Neural cell (in vitro differentiated cells): ENCODE measurements around the gene ZFAND4. TPM values are rescaled to one million over a fixed set of nuclear protein-coding genes. Genes with fewer than 3 reads are reported as not detected.

Source experiments
- H2AFZ ChIP-seq: fragments of 200-600, 300-800 bp; sonication (generic), shearing (Covaris generic); 2 replicates; pipeline ENCODE4 v1.6.0; 2014; ENCODE audit warnings: low read depth, mild to moderate bottlenecking, antibody characterized with exemption, low read length, moderate library complexity
- H3F3A ChIP-seq: fragments of 200-600 bp; shearing (Covaris generic); 2 replicates; pipeline ENCODE4 v1.6.1; 2016; ENCODE audit warnings: mild to moderate bottlenecking, moderate library complexity, mixed read lengths, antibody characterized with exemption, low read length; ENCODE audit not compliant: insufficient read depth, poor library complexity, severe bottlenecking
- H3K27ac ChIP-seq: fragments of 200-600, 300-800 bp; sonication (generic), shearing (Covaris generic); 2 replicates; pipeline ENCODE4 v1.5.1; 2014; ENCODE audit warnings: mild to moderate bottlenecking, low read length, moderate library complexity
- H3K27me3 ChIP-seq: fragments of 300-800, 200-600 bp; sonication (generic), shearing (Covaris generic); 2 replicates; pipeline ENCODE4 v1.6.0; 2014; ENCODE audit warnings: mild to moderate bottlenecking, low read depth, low read length, moderate library complexity; ENCODE audit not compliant: insufficient read depth
- H3K36me3 ChIP-seq: fragments of 300-800, 200-600 bp; sonication (generic), shearing (Covaris generic); 2 replicates; pipeline ENCODE4 v1.5.1; 2014; ENCODE audit warnings: mild to moderate bottlenecking, antibody characterized with exemption, low read length, moderate library complexity; ENCODE audit not compliant: insufficient read depth
- H3K4me2 ChIP-seq: fragments of 300-800, 200-600 bp; sonication (generic), shearing (Covaris generic); 2 replicates; pipeline ENCODE4 v1.6.0; 2014; ENCODE audit warnings: mild to moderate bottlenecking, low read length
- H3K4me3 ChIP-seq: fragments of 300-800, 200-600 bp; sonication (generic), shearing (Covaris generic); 2 replicates; pipeline ENCODE4 v1.5.1; 2014; ENCODE audit warnings: mild to moderate bottlenecking, low read length, moderate library complexity
- H3K79me2 ChIP-seq: fragments of 200-600 bp; shearing (Covaris generic); replicated peaks from 2 replicates; pipeline ENCODE4 v1.6.0; 2014; ENCODE audit warnings: mild to moderate bottlenecking, low read length, moderate library complexity; ENCODE audit not compliant: insufficient read depth
- H3K9ac ChIP-seq: fragments of 300-800, 200-600 bp; sonication (generic), shearing (Covaris generic); 2 replicates; pipeline ENCODE4 v1.6.1; 2016; ENCODE audit warnings: mild to moderate bottlenecking, low read length, mixed read lengths
- H3K9me2 ChIP-seq: fragments of 200-600 bp; shearing (Covaris generic); 2 replicates; pipeline ENCODE4 v1.6.1; 2016; ENCODE audit warnings: mild to moderate bottlenecking, low read length, mixed read lengths; ENCODE audit not compliant: insufficient read depth
- H3K9me3 ChIP-seq: fragments of 200-600, 300-800 bp; sonication (generic), shearing (Covaris generic); 2 replicates; pipeline ENCODE4 v1.6.1; 2016; ENCODE audit warnings: mild to moderate bottlenecking, mixed run types, low read length, moderate library complexity, mixed read lengths
- H4K20me1 ChIP-seq: fragments of 200-600 bp; shearing (Covaris generic); 2 replicates; pipeline ENCODE4 v1.6.1; 2016; ENCODE audit warnings: mild to moderate bottlenecking, mixed run types; ENCODE audit not compliant: insufficient read depth
- CTCF ChIP-seq: fragments of 450-650 bp; IDR thresholded peaks from 2 replicates; pipeline ENCODE4 v1.5.1; 2014; ENCODE audit warnings: antibody characterized with exemption, mild to moderate bottlenecking, moderate library complexity; ENCODE audit not compliant: poor library complexity, severe bottlenecking
- EP300 ChIP-seq: fragments of 450-650 bp; conservative IDR thresholded peaks from 2 replicates; pipeline ENCODE4 v1.6.1; 2014; ENCODE audit warnings: antibody characterized with exemption, mild to moderate bottlenecking, moderate library complexity; ENCODE audit not compliant: poor library complexity, severe bottlenecking
- EZH2 ChIP-seq: fragments of 200-600, 300-800 bp; shearing (Covaris generic), sonication (generic); IDR thresholded peaks from 2 replicates; pipeline ENCODE4 v1.6.1; 2014; ENCODE audit warnings: antibody characterized with exemption, low read length, borderline replicate concordance, mild to moderate bottlenecking; ENCODE audit not compliant: insufficient read depth, poor library complexity, severe bottlenecking
- MXI1 ChIP-seq: fragments of 450-650 bp; conservative IDR thresholded peaks from 2 replicates; pipeline ENCODE4 v1.6.1; 2014; ENCODE audit warnings: antibody characterized with exemption, mild to moderate bottlenecking; ENCODE audit not compliant: poor library complexity, severe bottlenecking
- POLR2AphosphoS5 ChIP-seq: IDR thresholded peaks from 2 replicates; pipeline ENCODE4 v1.6.1; 2012
- RAD21 ChIP-seq: fragments of 450-650 bp; conservative IDR thresholded peaks from 2 replicates; pipeline ENCODE4 v1.6.1; 2014; ENCODE audit warnings: antibody characterized with exemption, mild to moderate bottlenecking, moderate library complexity
- REST ChIP-seq: IDR thresholded peaks from 2 replicates; pipeline ENCODE4 v1.6.1; 2012; ENCODE audit warnings: borderline replicate concordance
- SMC3 ChIP-seq: fragments of 450-650 bp; conservative IDR thresholded peaks from 2 replicates; pipeline ENCODE4 v1.6.1; 2014; ENCODE audit warnings: antibody characterized with exemption, mild to moderate bottlenecking, moderate library complexity; ENCODE audit not compliant: poor library complexity
- TAF1 ChIP-seq: IDR thresholded peaks from 2 replicates; pipeline ENCODE4 v1.6.1; 2012; ENCODE audit warnings: low read depth
- polyA plus RNA-seq: library from polyadenylated mRNA; depleted of rRNA; stranded (reverse); fragments of >200 nt; gene quantifications from 2 replicates; pipeline ENCODE4 v1.2.3, GENCODE V29; 2014

Gene ZFAND4
- polyA plus RNA-seq, 1 donor from 2014 or later = 8.3 TPM

- Histone ChIP-seq H3K27me3 (no peaks in the 10 kb centered on the region), H3K9ac (no peak overlapping the region), H3K27ac (no peak overlapping the region), H3K4me3 (no peak overlapping the region), H3K79me2 (no peaks in the 10 kb centered on the region), H4K20me1 (no peaks in the 10 kb centered on the region), H2AFZ (no peak overlapping the region), H3K9me2 (no peaks in the 10 kb centered on the region), H3F3A (no peaks in the 10 kb centered on the region), H3K36me3 (no peaks in the 10 kb centered on the region), H3K9me3 (no peaks in the 10 kb centered on the region), H3K4me2 (no peak overlapping the region)
- TF ChIP-seq POLR2AphosphoS5 (no peak), CTCF (no peak), RAD21 (no peak), EZH2 (no peak), SMC3 (no peak), REST (no peak), EP300 (no peak), MXI1 (no peak), TAF1 (no peak)
Observed at GRCh38 chr10:45625879-45626278, 46.7 kb downstream of the ZFAND4 start.

GRCh38 chr10:45624724-45625123 is 47.8 kb downstream of the ZFAND4 start:
- no peaks in the 10 kb centered on the region for H3K36me3 ChIP-seq
- H3K4me3 ChIP-seq = no peak overlapping the region

GRCh38 chr10:45614869-45615268 is 57.7 kb downstream of the ZFAND4 start:
- no peaks in the 10 kb centered on the region for H3K9me3 ChIP-seq
- no peak overlapping the region for H3K4me3 ChIP-seq
- no peaks in the 10 kb centered on the region for H3F3A ChIP-seq
- no peaks in the 10 kb centered on the region for H3K79me2 ChIP-seq
- no peak overlapping the region for H3K4me2 ChIP-seq
- H3K9ac ChIP-seq = no peak overlapping the region
- H3K36me3 ChIP-seq = no peaks in the 10 kb centered on the region
- H3K27me3 ChIP-seq = no peaks in the 10 kb centered on the region
- H4K20me1 ChIP-seq = no peaks in the 10 kb centered on the region
- no peak overlapping the region for H2AFZ ChIP-seq
- H3K27ac ChIP-seq = no peak overlapping the region
- H3K9me2 ChIP-seq = no peaks in the 10 kb centered on the region
- TF ChIP-seq REST = no peak
- no peak for TF ChIP-seq POLR2AphosphoS5
- TF ChIP-seq CTCF = no peak
- TF ChIP-seq EP300 = no peak
- TF ChIP-seq MXI1 = no peak
- TF ChIP-seq EZH2 = no peak
- TF ChIP-seq TAF1 = no peak

More at GRCh38 chr10:45624724-45625123, 47.8 kb downstream of the ZFAND4 start:
- Histone ChIP-seq H4K20me1 (no peaks in the 10 kb centered on the region), H3K27ac (no peak overlapping the region), H3K9me3 (no peaks in the 10 kb centered on the region), H3K9ac (no peak overlapping the region), H3F3A (no peaks in the 10 kb centered on the region), H2AFZ (no peak overlapping the region), H3K4me2 (no peak overlapping the region), H3K9me2 (no peaks in the 10 kb centered on the region), H3K79me2 (no peaks in the 10 kb centered on the region), H3K27me3 (no peaks in the 10 kb centered on the region)
- TF ChIP-seq TAF1 (no peak), EZH2 (no peak)
